Stimulated activated naive CD4-positive, alpha-beta T cell (primary cell): ENCODE measurements around the gene RNF167.

Experiments
- DNase-seq, 6 experiments: peaks; one replicate each; lab custom pipeline; 2025; lab: John Stamatoyannopoulos, UW

Gene RNF167

GRCh38 chr17:4938688-4939545 lies 1.2 kb upstream of the RNF167 start:
- DNase-seq = no peak

- DNase-seq = no peak
Measured at GRCh38 chr17:4939546-4939795, 597 bp upstream of the RNF167 start.

- DNase-seq = peak in 4 of 6 experiments; percentile 12 to 61 (median 32)
Measured at GRCh38 chr17:4940555-4941318, 669 bp downstream of the RNF167 start.

GRCh38 chr17:4941319-4941610 lies 1.2 kb downstream of the RNF167 start:
- DNase-seq = no peak

GRCh38 chr17:4942760-4943508 lies 2.9 kb downstream of the RNF167 start:
- no peak for DNase-seq

- DNase-seq = peak in 4 of 6 experiments; percentile 49 to 67 (median 60)
Measured at GRCh38 chr17:4944163-4944553, 4.1 kb downstream of the RNF167 start.

GRCh38 chr17:4944554-4945175 lies 4.6 kb downstream of the RNF167 start:
- peak in 2 of 6 experiments; percentile 12 to 18 for DNase-seq

GRCh38 chr17:4945176-4945943 lies 5.3 kb downstream of the RNF167 start:
- DNase-seq = peak in 5 of 6 experiments; percentile 21 to 52 (median 37)

- no peak for DNase-seq
Measured at GRCh38 chr17:4945944-4946280, 5.8 kb downstream of the RNF167 start.

- DNase-seq = peak in 1 of 6 experiments; percentile 41
Measured at GRCh38 chr17:4946312-4946976, 6.4 kb downstream of the RNF167 start.

- DNase-seq = peak in 3 of 6 experiments; percentile 33 to 54 (median 48)
Measured at GRCh38 chr17:4947010-4947410, 6.9 kb downstream of the RNF167 start.

- DNase-seq = peak; percentile 49 to 81 (median 62)
Measured at GRCh38 chr17:4947411-4948165, 7.5 kb downstream of the RNF167 start.

- DNase-seq = peak; percentile 75 to 93 (median 90)
Measured at GRCh38 chr17:4948166-4948930, 8.3 kb downstream of the RNF167 start, which contains the start of gene PFN1. Gene PFN1 (minus strand): TSS chr17:4948530. CDS start chr17:4948394, 136 bp downstream.

- DNase-seq = peak; percentile 60 to 89 (median 77)
Measured at GRCh38 chr17:4948931-4949320, 8.9 kb downstream of the RNF167 start.

GRCh38 chr17:4949321-4950074 lies 9.4 kb downstream of the RNF167 start:
- DNase-seq = peak; percentile 70 to 89 (median 79)

GRCh38 chr17:4950075-4950745 lies 10.1 kb downstream of the RNF167 start:
- peak in 2 of 6 experiments; percentile 18 to 34 for DNase-seq

- DNase-seq = no peak
Measured at GRCh38 chr17:4950746-4951204, 10.7 kb downstream of the RNF167 start, which contains the start of gene ENO3. Gene ENO3 (plus strand): TSS chr17:4951119. CDS start chr17:4951830, 711 bp downstream.

- no peak for DNase-seq
Measured at GRCh38 chr17:4951486-4951885, 11.4 kb downstream of the RNF167 start.
